ENCODE data around the gene SERPINA3.
"Not testable (repeated sequence)": the region's sequence is repeated elsewhere in the genome, so short reads cannot be mapped to it uniquely, and the experiment has no call there.

The SERPINA3 gene

GRCh38 chr14:94637814-94638213, 25.6 kb downstream of the SERPINA3 start:
- DNase-seq = not testable (repeated sequence)

GRCh38 chr14:94638339-94638738, 26.1 kb downstream of the SERPINA3 start:
- no peak for DNase-seq

GRCh38 chr14:94638961-94639817, 27.0 kb downstream of the SERPINA3 start:
- no peak for DNase-seq

- no peak for DNase-seq
Measured at GRCh38 chr14:94640721-94641631, 28.8 kb downstream of the SERPINA3 start.

- no peak for DNase-seq
Measured at GRCh38 chr14:94641632-94641955, 29.4 kb downstream of the SERPINA3 start.

- no peak for DNase-seq
Measured at GRCh38 chr14:94643316-94644101, 31.3 kb downstream of the SERPINA3 start.

- DNase-seq = no peak
Measured at GRCh38 chr14:94644102-94644535, 31.9 kb downstream of the SERPINA3 start.

GRCh38 chr14:94646066-94646465, 33.9 kb downstream of the SERPINA3 start:
- no peak for DNase-seq

GRCh38 chr14:94646481-94646880, 34.3 kb downstream of the SERPINA3 start:
- no peak for DNase-seq

GRCh38 chr14:94648801-94649200, 36.6 kb downstream of the SERPINA3 start:
- no peak for DNase-seq

GRCh38 chr14:94649543-94650443, 37.6 kb downstream of the SERPINA3 start:
- no peak for DNase-seq

- DNase-seq = no peak
Measured at GRCh38 chr14:94650444-94650775, 38.2 kb downstream of the SERPINA3 start.

- no peak for DNase-seq
Measured at GRCh38 chr14:94650806-94651805, 38.9 kb downstream of the SERPINA3 start.

GRCh38 chr14:94653321-94653720, 41.1 kb downstream of the SERPINA3 start:
- DNase-seq = no peak

GRCh38 chr14:94654071-94654861, 42.1 kb downstream of the SERPINA3 start:
- no peak for DNase-seq

GRCh38 chr14:94655169-94655710, 43.0 kb downstream of the SERPINA3 start:
- no peak for DNase-seq

- DNase-seq = no peak
Measured at GRCh38 chr14:94656043-94656442, 43.9 kb downstream of the SERPINA3 start.

GRCh38 chr14:94659256-94659655, 47.1 kb downstream of the SERPINA3 start:
- DNase-seq = no peak

- DNase-seq = no peak
Measured at GRCh38 chr14:94659901-94660300, 47.7 kb downstream of the SERPINA3 start.
